VCaP (cell line): ENCODE measurements around the gene CAPN5.

Source experiments
- H3K27ac ChIP-seq: fragments of 450-650 bp; 2 replicates; pipeline ENCODE4 v1.5.1; 2017
- CTCF ChIP-seq: fragments of 450-650 bp; conservative IDR thresholded peaks from 2 replicates; pipeline ENCODE4 v1.5.1; 2017; ENCODE audit warnings: mild to moderate bottlenecking, moderate library complexity

Gene CAPN5

DNA sequence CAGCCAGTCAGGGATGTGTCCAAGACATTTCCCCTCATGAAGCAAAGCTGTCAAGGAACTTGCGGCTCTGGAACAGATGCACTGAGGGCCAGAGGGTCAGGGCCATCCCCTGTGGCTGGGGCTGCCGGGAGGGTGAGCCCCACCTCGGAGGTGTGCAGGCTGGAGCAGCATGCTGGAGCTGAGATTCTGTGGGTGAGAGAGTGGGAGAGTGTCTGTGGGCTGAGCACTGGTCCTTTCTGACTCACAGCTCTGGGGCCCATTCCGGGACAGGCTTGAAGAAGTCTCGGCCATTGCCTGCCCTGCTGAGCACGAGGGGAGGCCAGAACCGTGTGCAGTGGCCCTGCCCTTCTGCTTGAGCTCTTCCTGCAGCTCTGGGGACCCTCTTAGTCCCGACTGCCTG is 38.0 kb downstream of the CAPN5 start:
- TF ChIP-seq CTCF: no peak
- H3K27ac ChIP-seq: no peak overlapping the region

- no peak for TF ChIP-seq CTCF
- no peak overlapping the region for H3K27ac ChIP-seq
These were observed 39.5 kb downstream of the CAPN5 start for GRCh38 chr11:77106321-77106720.

DNA sequence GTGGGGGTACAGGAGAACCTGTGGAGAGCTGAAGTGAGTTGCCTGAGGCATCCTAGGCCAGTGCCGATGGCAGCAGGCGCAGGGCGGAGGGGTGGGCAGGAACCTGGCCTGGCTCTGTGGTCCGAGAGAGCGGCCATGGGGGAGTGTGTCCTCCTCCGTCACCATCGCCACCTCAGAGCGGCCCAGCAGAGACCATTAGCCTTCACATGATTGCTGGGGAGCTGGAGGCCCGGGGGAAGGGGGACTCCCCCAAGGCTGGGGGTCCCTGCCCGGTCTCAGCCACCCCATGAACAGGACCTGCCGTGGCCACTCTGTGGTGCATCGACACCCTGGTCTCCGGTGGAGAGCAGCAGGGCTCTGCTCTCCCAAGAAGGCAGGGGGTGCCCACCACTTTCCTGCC is 40.0 kb downstream of the CAPN5 start:
- no peak for TF ChIP-seq CTCF
- no peak overlapping the region for H3K27ac ChIP-seq

- no peak for TF ChIP-seq CTCF
These were observed 41.2 kb downstream of the CAPN5 start for GRCh38 chr11:77107950-77108349.

DNA sequence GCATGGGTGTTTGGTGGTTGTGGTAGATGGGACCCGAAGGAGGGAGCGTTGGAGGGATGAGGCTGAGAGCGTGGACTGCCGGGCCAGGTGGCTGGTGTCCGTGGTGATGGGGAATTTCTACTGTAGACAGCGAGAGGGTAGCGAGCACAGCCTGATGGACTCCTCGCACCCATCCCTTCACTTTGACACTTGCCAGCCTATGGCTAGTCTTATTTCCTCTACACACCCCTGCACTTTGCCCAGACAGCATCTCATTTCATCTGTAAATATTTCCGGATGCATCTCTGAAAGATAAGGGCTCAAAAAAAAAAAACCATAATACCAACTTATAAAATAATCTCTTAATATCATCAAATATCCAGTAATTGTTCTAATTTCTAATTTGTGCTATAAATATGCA is 41.7 kb downstream of the CAPN5 start:
- H3K27ac ChIP-seq: no peak overlapping the region
- TF ChIP-seq CTCF: no peak

More at GRCh38 chr11:77107950-77108349, 41.2 kb downstream of the CAPN5 start:
- H3K27ac ChIP-seq: no peak overlapping the region

DNA sequence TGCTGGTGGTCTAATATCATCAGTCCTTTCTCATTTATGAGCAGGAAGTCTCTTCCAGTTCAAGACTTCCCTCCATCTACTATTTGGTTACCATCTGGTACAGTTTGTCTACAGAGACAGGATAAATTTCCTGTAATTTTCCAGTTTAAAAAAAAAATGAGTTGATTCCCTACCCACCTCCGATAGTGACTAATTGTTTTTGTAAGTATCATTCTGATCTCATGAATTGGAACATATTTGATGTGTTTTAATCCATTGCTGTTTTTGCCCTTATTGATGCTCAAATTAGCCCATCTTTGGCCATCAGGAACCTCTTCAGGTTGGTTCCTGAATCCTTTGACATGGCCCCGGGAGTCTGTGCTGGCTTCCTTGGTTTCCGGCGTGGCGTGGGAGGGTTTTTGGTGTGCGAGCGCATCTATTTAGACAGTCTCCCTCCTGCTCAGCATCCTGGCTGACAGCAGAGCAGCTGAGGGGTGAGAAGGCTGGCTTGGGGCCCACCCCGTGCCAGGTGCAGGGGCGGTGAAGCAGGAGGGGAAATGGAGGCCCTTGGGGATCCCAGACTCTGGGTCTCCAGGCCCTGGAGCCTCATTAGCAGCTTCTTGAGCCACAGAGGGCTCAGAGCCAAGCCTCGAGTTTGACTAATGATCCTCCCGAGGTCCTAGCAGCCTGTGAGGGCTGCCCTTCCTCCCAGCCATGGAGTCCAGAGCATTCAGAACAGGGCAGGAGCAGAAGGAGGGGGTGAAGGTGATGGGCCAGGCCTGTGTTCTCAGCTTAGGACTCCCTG is 42.7 kb downstream of the CAPN5 start:
- no peak overlapping the region for H3K27ac ChIP-seq
- TF ChIP-seq CTCF: no peak

- no peak for TF ChIP-seq CTCF
- no peak overlapping the region for H3K27ac ChIP-seq
These were observed 44.1 kb downstream of the CAPN5 start for GRCh38 chr11:77110836-77111235.
